ENCODE data around the gene ZNF14. TPM values are rescaled to one million over a fixed set of nuclear protein-coding genes. Genes with fewer than 3 reads are reported as not detected.

The ZNF14 gene
- 2.2 and 3.2 TPM in 2 replicates for total RNA-seq

DNA sequence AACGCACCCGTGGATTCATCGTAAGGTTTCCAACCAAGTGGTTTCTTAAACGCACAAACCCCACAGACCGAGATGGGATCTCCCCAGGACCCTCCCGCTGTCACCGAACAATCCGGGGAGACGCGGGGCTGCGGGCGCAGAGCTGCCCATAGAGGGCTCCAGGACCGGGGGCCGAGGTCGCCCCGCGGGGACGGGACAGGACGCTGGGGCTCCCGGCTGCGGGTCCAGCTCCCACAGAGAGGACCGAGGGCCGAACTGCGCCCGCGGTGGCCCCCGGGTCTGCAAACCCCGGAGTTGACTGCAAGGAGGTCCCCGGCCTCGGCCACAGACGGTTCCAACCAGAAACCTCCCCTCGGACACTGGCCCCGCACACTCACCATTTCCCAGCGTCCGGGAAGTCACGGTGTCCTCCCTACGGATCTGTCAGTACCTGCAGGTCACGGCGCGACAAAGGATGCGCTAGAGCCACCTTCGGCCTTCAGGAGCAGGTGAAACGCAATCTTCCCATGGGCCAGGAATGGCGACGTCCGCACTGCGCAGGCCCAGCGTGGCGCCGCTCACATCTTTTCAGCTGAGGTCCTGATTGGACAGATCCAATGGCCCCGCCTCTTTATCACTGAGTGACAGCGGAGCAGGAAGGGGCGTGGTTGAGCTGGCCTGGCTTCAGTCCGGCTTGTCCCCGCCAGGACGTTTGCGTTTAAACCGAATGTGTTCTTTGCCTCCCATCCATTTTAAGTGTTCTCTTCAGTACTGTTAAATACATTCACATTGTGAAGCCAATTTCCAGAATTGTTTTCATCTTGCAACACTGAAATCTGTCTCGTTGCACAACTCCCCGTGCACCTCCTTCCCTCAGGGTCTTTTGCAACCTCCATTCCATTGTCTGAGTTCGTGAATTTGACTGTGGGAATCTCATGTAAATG is at the start of gene ZNF14:
Gene ZNF14 (minus strand): TSS at position 534 of the 923 bp plus-strand sequence. CDS start 154 bp downstream, at position 380.

GRCh38 chr19:19668230-19669012 is 64.5 kb downstream of the ZNF14 start, which contains the start of gene ZNF101:
ZNF101 (plus strand) TSS chr19:19668839; CDS start chr19:19668964, 125 bp downstream.

DNA sequence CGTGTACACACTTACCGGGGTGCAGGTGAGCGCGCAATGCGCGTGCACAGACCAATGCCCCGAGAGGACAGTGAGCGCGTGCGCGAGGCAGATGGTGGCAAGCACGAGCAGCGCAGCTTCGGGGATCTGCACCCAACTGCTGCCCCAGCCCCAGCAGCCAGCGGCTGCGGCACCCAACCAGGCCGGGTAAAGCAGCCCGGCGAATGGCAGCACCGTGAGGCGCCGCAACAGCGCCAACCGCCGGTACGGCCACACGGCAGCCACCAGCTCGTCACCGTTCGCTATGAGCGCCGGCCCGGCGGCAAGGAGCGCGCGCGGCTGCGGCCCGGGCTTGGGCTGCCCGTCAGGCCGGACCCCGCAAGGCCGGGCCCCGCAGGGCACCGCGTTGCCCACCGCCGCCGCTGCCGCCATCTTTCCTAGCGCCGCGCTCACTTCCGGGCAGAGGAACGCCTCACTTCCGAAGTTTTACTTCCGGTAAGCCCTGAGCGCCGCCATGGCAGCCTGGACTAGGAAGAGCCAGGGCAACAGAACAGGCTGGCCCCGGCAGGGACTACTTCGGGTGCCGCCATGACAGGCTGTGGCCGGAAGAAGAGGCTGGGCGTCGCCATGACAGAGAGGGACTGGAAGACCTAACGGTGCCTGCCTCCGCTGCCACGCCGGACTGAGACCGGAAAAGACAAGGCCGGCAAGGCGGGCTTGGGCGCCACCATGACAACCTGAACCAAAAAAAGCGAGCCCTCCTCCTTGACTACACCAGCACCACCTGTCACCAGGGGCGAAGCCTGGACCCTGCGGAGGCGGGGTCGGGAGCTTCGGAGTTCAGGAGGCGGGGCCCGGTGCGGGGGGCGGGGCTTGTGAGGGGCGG is 69.4 kb downstream of the ZNF14 start, which contains the start of gene ATP13A1:
Gene ATP13A1 (minus strand): TSS at position 421 of the 865 bp plus-strand sequence. CDS start 10 bp downstream, at position 411.

Other genes with a start within 250 kb of the ZNF14 start
- 0.79 and 2.1 TPM in 2 replicates for gene TSSK6, start 217.6 kb downstream of the ZNF14 start, total RNA-seq
- gene NDUFA13, start 216.9 kb downstream of the ZNF14 start, total RNA-seq = 155 and 202 TPM in 2 replicates
- 0.28 TPM in 2 replicates for gene YJEFN3, start 204.2 kb downstream of the ZNF14 start, total RNA-seq
- 0.05 and 0.07 TPM in 2 replicates for gene CILP2, start 194.8 kb downstream of the ZNF14 start, total RNA-seq
- 0.35 TPM in 1 of 2 replicates, not detected in the other for gene PBX4, start 114.4 kb downstream of the ZNF14 start, total RNA-seq
- 10.9 and 15.1 TPM in 2 replicates for gene LPAR2, start 104.9 kb downstream of the ZNF14 start, total RNA-seq
- gene GMIP, start 89.5 kb downstream of the ZNF14 start, total RNA-seq = 9.7 and 14.5 TPM in 2 replicates
- 111 and 113 TPM in 2 replicates for gene ATP13A1, start 69.4 kb downstream of the ZNF14 start, total RNA-seq
- 2.7 and 5.1 TPM in 2 replicates for gene ZNF101, start 64.3 kb downstream of the ZNF14 start, total RNA-seq
- gene ZNF506, start 88.6 kb upstream of the ZNF14 start, total RNA-seq = 10.8 and 12.4 TPM in 2 replicates
- 2.3 and 2.7 TPM in 2 replicates for gene ZNF253, start 132.8 kb upstream of the ZNF14 start, total RNA-seq
- 2.2 and 3.2 TPM in 2 replicates for gene ZNF93, start 167.8 kb upstream of the ZNF14 start, total RNA-seq